Endothelial cell of umbilical vein (primary cell): ENCODE results near the gene FOCAD. TPM values are rescaled to one million over a fixed set of nuclear protein-coding genes. Genes with fewer than 3 reads are reported as not detected.

Experiments
- BruUV-seq: library from RNA; stranded (reverse); fragments of 400-500 nt; replicated peaks from 2 replicates; lab custom pipeline; 2021; lab: Mats Ljungman, UMichigan
- CTCF ChIA-PET: fragments of 300-600, 350-600 bp; sonication (Branson Sonifier 250); formaldehyde crosslinking; loops from one replicate; lab custom pipeline; 2021; ENCODE audit warnings: antibody characterized with exemption, inconsistent platforms; lab: Charles Lee
- POLR2A ChIA-PET: fragments of 300-600, 350-600 bp; sonication (Branson Sonifier 250); formaldehyde crosslinking; loops from one replicate; lab custom pipeline; 2021; ENCODE audit warnings: antibody characterized with exemption, inconsistent platforms; lab: Charles Lee
- DNase-seq: peaks from one replicate; pipeline ENCODE4 v3.0.0-alpha.2; 2011; ENCODE audit warnings: low read depth, low spot score
- FAIRE-seq: peaks from 2 replicates; lab custom pipeline; 2011; peaks lifted over from hg19 to GRCh38; lab: Jason Lieb, UNC
- H2AFZ ChIP-seq: 2 replicates; pipeline ENCODE4 v1.6.0; 2012; ENCODE audit warnings: low read depth, low read length, control low read depth, inconsistent platforms
- H3K27ac ChIP-seq: 2 replicates; pipeline ENCODE4 v1.5.1; 2011; ENCODE audit warnings: low read depth, mild to moderate bottlenecking, control low read depth, low read length, moderate library complexity; ENCODE audit not compliant: insufficient read depth
- H3K27me3 ChIP-seq, 2 experiments: 2 replicates each; pipeline versions ENCODE4 v1.6.0 to v1.6.1; 2011; ENCODE audit warnings: low read length in 2 of 2, mixed read lengths in 1 of 2; ENCODE audit not compliant: control insufficient read depth in 2 of 2, insufficient read depth in 2 of 2
- H3K36me3 ChIP-seq, 2 experiments: 2 replicates in 1 of 2; 3 replicates in 1 of 2; pipeline ENCODE4 v1.5.1; 2011; ENCODE audit warnings: low read length in 2 of 2, mild to moderate bottlenecking in 1 of 2, moderate library complexity in 1 of 2; ENCODE audit not compliant: control insufficient read depth in 2 of 2, insufficient read depth in 2 of 2; ENCODE audit errors: extremely low read depth in 1 of 2
- H3K4me1 ChIP-seq: 3 replicates; pipeline ENCODE4 v1.5.1; 2011; ENCODE audit warnings: mild to moderate bottlenecking, low read length; ENCODE audit not compliant: control insufficient read depth, insufficient read depth; ENCODE audit errors: extremely low read depth
- H3K4me2 ChIP-seq: 2 replicates; pipeline ENCODE4 v1.6.1; 2011; ENCODE audit warnings: low read length, control low read depth, mixed read lengths; ENCODE audit not compliant: insufficient read depth
- H3K4me3 ChIP-seq, 3 experiments: fragments of 200-600 bp in 1 of 3; sonication (generic), shearing (Covaris generic) in 1 of 3; replicated peaks in 1 of 3; 2 replicates each; pipeline ENCODE4 v1.5.1; 2011 to 2016; ENCODE audit warnings: control low read depth in 3 of 3, low read length in 3 of 3, mild to moderate bottlenecking in 2 of 3, inconsistent platforms in 1 of 3, low read depth in 1 of 3, moderate library complexity in 1 of 3; ENCODE audit not compliant: insufficient read depth in 1 of 3
- H3K79me2 ChIP-seq: 2 replicates; pipeline ENCODE4 v1.6.0; 2012; ENCODE audit warnings: low read length, inconsistent platforms; ENCODE audit not compliant: control insufficient read depth, insufficient read depth
- H3K9ac ChIP-seq: replicated peaks from 2 replicates; pipeline ENCODE3; 2011; ENCODE audit warnings: low read length, control low read depth; ENCODE audit not compliant: insufficient read depth; ENCODE audit errors: extremely low read depth
- H3K9me1 ChIP-seq: replicated peaks from 3 replicates; pipeline ENCODE4 v1.6.0; 2011; ENCODE audit warnings: mild to moderate bottlenecking, low read length; ENCODE audit not compliant: control insufficient read depth, insufficient read depth; ENCODE audit errors: extremely low read depth
- H3K9me3 ChIP-seq: replicated peaks from 2 replicates; pipeline ENCODE4 v1.5.1; 2012; ENCODE audit warnings: low read length, inconsistent platforms; ENCODE audit not compliant: control insufficient read depth, insufficient read depth
- H4K20me1 ChIP-seq: replicated peaks from 2 replicates; pipeline ENCODE3; 2011; ENCODE audit warnings: mild to moderate bottlenecking, low read length; ENCODE audit not compliant: control insufficient read depth, insufficient read depth; ENCODE audit errors: extremely low read depth
- EZH2 ChIP-seq: IDR thresholded peaks from 2 replicates; pipeline ENCODE4 v1.6.1; 2012; ENCODE audit warnings: borderline replicate concordance, low read depth, mild to moderate bottlenecking, moderate library complexity, low read length, inconsistent platforms; ENCODE audit not compliant: severe bottlenecking
- FOS ChIP-seq: IDR thresholded peaks from 2 replicates; pipeline ENCODE4 v1.6.1; 2011; ENCODE audit warnings: mild to moderate bottlenecking, low read length, moderate library complexity, borderline replicate concordance; ENCODE audit not compliant: insufficient read depth
- GATA2 ChIP-seq: IDR thresholded peaks from 2 replicates; pipeline ENCODE4 v1.7.0; 2011; ENCODE audit warnings: low read depth, mild to moderate bottlenecking, moderate library complexity, mixed read lengths, low read length; ENCODE audit not compliant: insufficient read length, insufficient read depth
- JUN ChIP-seq: IDR thresholded peaks from 2 replicates; pipeline ENCODE4 v1.6.1; 2011; ENCODE audit warnings: borderline replicate concordance, low read depth; ENCODE audit not compliant: insufficient read length, insufficient read depth
- MYC ChIP-seq: IDR thresholded peaks from one replicate; pipeline ENCODE4 v1.6.1; 2011; ENCODE audit warnings: mild to moderate bottlenecking, low read depth, low read length
- POLR2A ChIP-seq: IDR thresholded peaks from 2 replicates; pipeline ENCODE4 v1.6.1; 2012; ENCODE audit warnings: low read depth, mild to moderate bottlenecking, control low read depth, low read length
- POLR2AphosphoS5 ChIP-seq: IDR thresholded peaks from 2 replicates; pipeline ENCODE4 v1.6.1; 2012; ENCODE audit warnings: low read depth, mild to moderate bottlenecking, control low read depth, low read length, moderate library complexity; ENCODE audit not compliant: insufficient read depth
- dilution Hi-C: fragments of 300-500 bp; cut with MboI; formaldehyde crosslinking; loops from one replicate; pipeline ENCODE4 v1.15.0; 2019; ENCODE audit warnings: low sequenced_read_pairs; ENCODE audit not compliant: extremely low pct_ligation_motif_present
- intact Hi-C: fragments of 100-400 bp; cut with micrococcal nuclease; formaldehyde crosslinking; loops from one replicate; pipeline ENCODE4 v1.10.0; 2022
- polyA plus RNA-seq, 4 experiments: library from polyadenylated mRNA; depleted of rRNA in 3 of 4; stranded (reverse) in 3 of 4; unstranded in 1 of 4; fragments of >200 nt; gene quantifications; 2 replicates each; pipeline versions ENCODE4 v1.2.1 to v1.2.3, GENCODE V29; 2011 to 2012; ENCODE audit warnings: missing spikeins in 1 of 4
- total RNA-seq: library from RNA; stranded (reverse); gene quantifications from 2 replicates; pipeline ENCODE4 v1.2.3, GENCODE V29; 2021
- TF ChIP-seq, protein P1 (sequence below): IDR thresholded peaks from 2 replicates; pipeline ENCODE4 v1.6.1; 2011; ENCODE audit not compliant: insufficient read depth, insufficient read length
- TF ChIP-seq, protein P2 (sequence below), 2 donors: IDR thresholded peaks; 1 replicate in 1 of 2; 2 replicates in 1 of 2; pipeline ENCODE4 v1.5.1; 2011; ENCODE audit warnings: low read length in 2 of 2, mild to moderate bottlenecking in 2 of 2, moderate library complexity in 2 of 2, control low read depth in 1 of 2, inconsistent platforms in 1 of 2, low read depth in 1 of 2; ENCODE audit not compliant: insufficient read depth in 1 of 2; ENCODE audit errors: extremely low read depth in 1 of 2

The FOCAD gene
- total and polyA plus RNA-seq, 2 donors (not counting 3 experiments of a cell fraction or from before 2014, with no cell fraction given) = 26.7 to 66.9 TPM

DNA sequence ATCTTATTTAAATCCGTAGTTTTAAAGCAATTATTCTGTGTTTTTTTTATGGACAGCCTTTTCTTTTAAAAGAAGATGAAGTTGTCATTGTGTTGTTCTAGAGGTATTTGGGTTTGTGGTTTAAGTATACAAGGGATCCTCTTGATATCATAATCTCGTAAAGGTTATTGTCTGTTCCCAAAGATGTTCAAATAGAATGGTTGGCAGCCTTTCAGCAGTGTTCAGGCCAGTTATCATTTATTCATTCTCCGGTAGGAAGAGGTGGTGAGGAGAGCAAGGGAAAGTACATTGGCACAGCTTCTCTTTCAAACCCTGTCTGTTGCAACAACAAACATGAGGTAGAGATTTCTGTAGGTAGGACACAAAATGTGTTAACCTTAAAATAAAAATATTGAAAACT is 147.0 kb downstream of the FOCAD start:
- no TSS peak for BruUV-seq
- H4K20me1 ChIP-seq = no peaks in the 10 kb centered on the region
- no peak overlapping the region for H2AFZ ChIP-seq
- dilution Hi-C loops (no loop called here), intact Hi-C loops (no loop called here)
- CTCF ChIA-PET = interaction anchor here (1.1 kb wide), 1 partner anchor 86 kb away, joined by 3 read pairs; no protein-coding TSS in a partner anchor
- H3K9me3 ChIP-seq = no peaks in the 10 kb centered on the region
- H3K4me2 ChIP-seq = no peak overlapping the region
- DNase-seq (no peak), FAIRE-seq (no peak)
- H3K4me1 ChIP-seq = no peaks in the 10 kb centered on the region
- H3K27ac ChIP-seq = no peak overlapping the region
- H3K9ac ChIP-seq = no peak overlapping the region
- H3K36me3 ChIP-seq = no peaks in the 10 kb centered on the region
- no peak overlapping the region for H3K4me3 ChIP-seq
- H3K9me1 ChIP-seq = no peaks in the 10 kb centered on the region
- H3K27me3 ChIP-seq = no peaks in the 10 kb centered on the region
- POLR2A ChIA-PET = no interaction called here
- H3K79me2 ChIP-seq = no peaks in the 10 kb centered on the region
- TF ChIP-seq, protein P1, sequence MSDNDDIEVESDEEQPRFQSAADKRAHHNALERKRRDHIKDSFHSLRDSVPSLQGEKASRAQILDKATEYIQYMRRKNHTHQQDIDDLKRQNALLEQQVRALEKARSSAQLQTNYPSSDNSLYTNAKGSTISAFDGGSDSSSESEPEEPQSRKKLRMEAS = no peak
- TF ChIP-seq MYC = no peak

DNA sequence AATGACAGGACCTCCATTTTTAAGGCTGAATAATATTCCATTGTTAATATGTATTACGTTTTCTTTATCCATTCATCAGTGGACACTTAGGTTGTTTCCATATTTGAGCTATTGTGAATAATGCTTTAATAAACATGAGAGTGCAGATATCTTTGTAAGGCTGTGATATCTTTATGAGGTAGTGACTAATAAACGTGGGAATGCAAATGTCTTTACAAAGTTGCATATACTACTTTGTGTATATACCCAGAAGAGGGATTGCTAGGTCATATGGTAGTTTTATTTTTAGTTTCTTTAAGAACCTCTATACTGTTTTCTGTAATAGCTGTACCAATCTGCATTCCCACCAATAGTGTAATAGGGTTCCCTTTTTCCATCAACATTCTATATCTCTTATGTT is 148.7 kb downstream of the FOCAD start:
- BruUV-seq = no TSS peak
- no peaks in the 10 kb centered on the region for H4K20me1 ChIP-seq

More for the DNA sequence above, 148.7 kb downstream of the FOCAD start:
- Histone ChIP-seq H3K4me2 (no peak overlapping the region), H3K4me1 (no peaks in the 10 kb centered on the region), H3K9me1 (no peaks in the 10 kb centered on the region), H2AFZ (no peak overlapping the region), H3K27me3 (no peaks in the 10 kb centered on the region), H3K27ac (no peak overlapping the region), H3K9ac (no peak overlapping the region), H3K79me2 (no peaks in the 10 kb centered on the region), H3K4me3 (no peak overlapping the region), H3K9me3 (no peaks in the 10 kb centered on the region), H3K36me3 (no peaks in the 10 kb centered on the region)
- dilution Hi-C loops = no loop called here
- intact Hi-C loops = no loop called here
- TF ChIP-seq POLR2AphosphoS5 (no peak), EZH2 (no peak), FOS (no peak), JUN (no peak), POLR2A (no peak), GATA2 (no peak), MYC (no peak)
- TF ChIP-seq, protein P1 = no peak
- TF ChIP-seq, protein P2, sequence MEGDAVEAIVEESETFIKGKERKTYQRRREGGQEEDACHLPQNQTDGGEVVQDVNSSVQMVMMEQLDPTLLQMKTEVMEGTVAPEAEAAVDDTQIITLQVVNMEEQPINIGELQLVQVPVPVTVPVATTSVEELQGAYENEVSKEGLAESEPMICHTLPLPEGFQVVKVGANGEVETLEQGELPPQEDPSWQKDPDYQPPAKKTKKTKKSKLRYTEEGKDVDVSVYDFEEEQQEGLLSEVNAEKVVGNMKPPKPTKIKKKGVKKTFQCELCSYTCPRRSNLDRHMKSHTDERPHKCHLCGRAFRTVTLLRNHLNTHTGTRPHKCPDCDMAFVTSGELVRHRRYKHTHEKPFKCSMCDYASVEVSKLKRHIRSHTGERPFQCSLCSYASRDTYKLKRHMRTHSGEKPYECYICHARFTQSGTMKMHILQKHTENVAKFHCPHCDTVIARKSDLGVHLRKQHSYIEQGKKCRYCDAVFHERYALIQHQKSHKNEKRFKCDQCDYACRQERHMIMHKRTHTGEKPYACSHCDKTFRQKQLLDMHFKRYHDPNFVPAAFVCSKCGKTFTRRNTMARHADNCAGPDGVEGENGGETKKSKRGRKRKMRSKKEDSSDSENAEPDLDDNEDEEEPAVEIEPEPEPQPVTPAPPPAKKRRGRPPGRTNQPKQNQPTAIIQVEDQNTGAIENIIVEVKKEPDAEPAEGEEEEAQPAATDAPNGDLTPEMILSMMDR (IDR thresholded peaks at IDR 0.05; ENCODE audit: extremely low read depth in 1 of 2, insufficient read depth in 1 of 2, low read depth in 1 of 2, low read length in 2 of 2) = no peak
- DNase-seq (no peak), FAIRE-seq (no peak)
- ChIA-PET CTCF (interaction anchor here (0.8 kb wide), 1 partner anchor 10 kb away, joined by 3 read pairs; no protein-coding TSS in a partner anchor), POLR2A (no interaction called here)
